ENCODE measurements around the gene PGLYRP2.

GRCh38 chr19:15463861-15464371 lies 15.4 kb downstream of the PGLYRP2 start:
- no peak for TF ChIP-seq CTCF (IDR thresholded peaks at IDR 0.05 in 2 of 3, conservative IDR thresholded peaks at IDR 0.05 in 1 of 3; ENCODE audit: borderline replicate concordance in 1 of 3, insufficient read depth in 1 of 3, low read depth in 2 of 3, low read length in 2 of 3)
- TF ChIP-seq FOSL1 (IDR thresholded peaks at IDR 0.05; ENCODE audit: low read depth), result no peak
- TF ChIP-seq POLR2A (IDR thresholded peaks at IDR 0.05; ENCODE audit: borderline replicate concordance, extremely low read depth, insufficient read depth, insufficient read length), result no peak
- no peak for TF ChIP-seq SIN3A (IDR thresholded peaks at IDR 0.05; ENCODE audit: low read depth)
- no peak for TF ChIP-seq SRF (IDR thresholded peaks at IDR 0.05; ENCODE audit: low read depth)
- TF ChIP-seq EZH2 (IDR thresholded peaks at IDR 0.05), result no peak
- no peak for TF ChIP-seq YY1 (IDR thresholded peaks at IDR 0.05; ENCODE audit: extremely low read depth, insufficient replicate concordance, low read depth, low read length)
- no peak for TF ChIP-seq CEBPB (IDR thresholded peaks at IDR 0.05; ENCODE audit: low read depth)
- TF ChIP-seq RAD21 (IDR thresholded peaks at IDR 0.05; ENCODE audit: low read depth), result no peak
- no peak for TF ChIP-seq EGR1 (IDR thresholded peaks at IDR 0.05; ENCODE audit: low read depth)
- TF ChIP-seq REST (IDR thresholded peaks at IDR 0.05; ENCODE audit: low read depth), result no peak
- no peak for TF ChIP-seq EZH2phosphoT487 (IDR thresholded peaks at IDR 0.05; ENCODE audit: borderline replicate concordance)
